Smooth muscle cell of the pulmonary artery (primary cell): ENCODE results near the gene KRTAP1-4. TPM values are rescaled to one million over a fixed set of nuclear protein-coding genes. Genes with fewer than 3 reads are reported as not detected.

Experiments used
- total RNA-seq: library from RNA; depleted of rRNA; stranded (reverse); fragments of >200 nt; gene quantifications from 2 replicates; pipeline ENCODE4 v1.2.3, GENCODE V29; 2014

Gene KRTAP1-4, protein sequence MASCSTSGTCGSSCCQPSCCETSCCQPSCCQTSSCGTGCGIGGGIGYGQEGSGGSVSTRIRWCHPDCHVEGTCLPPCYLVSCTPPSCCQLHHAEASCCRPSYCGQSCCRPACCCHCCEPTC
- total RNA-seq, result not detected in 2 replicates

GRCh38 chr17:41029633-41030245 lies at the start of gene KRTAP1-4:
TSS of gene KRTAP1-4 (minus strand) at chr17:41030195. CDS start at chr17:41030078, 117 bp downstream.

GRCh38 chr17:41065829-41066624 lies 36.0 kb upstream of the KRTAP1-4 start, which contains the start of gene KRTAP2-4:
TSS of gene KRTAP2-4 (minus strand) at chr17:41065879. CDS start at chr17:41065845, 34 bp downstream.

DNA sequence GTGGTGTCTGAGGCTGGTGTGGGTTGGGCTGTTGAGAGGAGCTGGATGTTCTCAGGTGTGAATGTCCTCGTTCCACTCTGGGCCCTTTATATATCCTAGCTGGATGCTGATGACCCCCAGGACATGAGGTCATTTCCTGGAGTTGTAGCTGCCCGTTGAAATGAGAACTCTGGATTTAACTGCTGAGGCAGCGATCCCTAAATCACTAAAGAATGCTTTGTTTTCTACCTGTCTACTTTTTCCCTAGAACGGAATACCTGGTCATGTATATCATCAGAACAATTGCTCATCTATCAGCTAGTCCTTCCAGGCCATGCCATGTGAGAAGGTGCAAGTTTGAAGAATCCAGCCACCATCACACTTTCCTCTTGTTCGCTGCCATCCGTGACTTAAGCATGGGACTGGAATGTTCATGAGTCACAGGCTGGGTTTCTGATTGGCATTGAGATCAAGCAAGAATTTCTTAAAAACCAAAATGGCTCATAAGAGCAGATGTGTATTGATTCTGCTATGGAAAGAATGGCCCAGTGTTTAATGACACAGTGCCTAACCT lies 30.1 kb upstream of the KRTAP1-4 start, which contains the start of gene KRTAP2-3:
Gene KRTAP2-3 (minus strand): TSS at position 63 of the 553 bp plus-strand sequence. CDS start 64 bp downstream, outside the sequence.

GRCh38 chr17:41055130-41055529 lies 25.1 kb upstream of the KRTAP1-4 start, which contains the start of gene KRTAP2-2:
TSS of gene KRTAP2-2 (minus strand) at chr17:41055230. CDS start at chr17:41055211, 19 bp downstream.

DNA sequence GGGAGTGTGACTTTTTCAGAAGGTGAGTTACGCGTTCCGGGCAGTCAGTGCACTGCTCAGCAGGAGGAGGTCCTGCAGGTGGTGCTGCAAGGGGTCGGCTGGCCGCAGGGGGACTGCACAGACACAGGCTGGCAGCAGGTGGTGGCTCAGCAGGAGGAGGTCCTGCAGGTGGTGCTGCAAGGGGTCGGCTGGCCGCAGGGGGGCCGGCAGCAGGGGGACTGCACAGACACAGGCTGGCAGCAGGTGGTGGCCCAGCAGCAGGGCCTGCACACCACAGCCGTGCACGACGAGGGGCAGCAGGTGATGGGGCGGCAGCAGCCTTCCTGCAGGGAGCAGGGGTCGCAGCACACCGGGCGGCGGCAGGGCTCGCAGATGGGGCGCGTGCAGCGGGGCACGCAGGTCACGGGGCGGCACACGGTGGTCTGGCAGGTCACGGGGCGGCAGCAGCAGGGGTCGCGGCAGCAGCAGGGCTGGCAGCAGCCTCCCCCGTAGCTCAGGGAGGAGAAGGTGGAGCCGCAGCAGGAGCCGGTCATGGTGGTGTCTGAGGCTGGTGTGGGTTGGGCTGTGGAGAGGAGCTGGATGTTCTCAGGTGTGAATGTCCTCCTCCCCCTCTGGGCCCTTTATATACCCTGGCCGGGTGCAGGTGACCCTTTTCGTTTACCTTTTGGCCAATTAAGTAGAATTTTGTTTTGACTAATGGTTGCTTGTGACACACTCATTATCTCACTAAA lies 16.9 kb upstream of the KRTAP1-4 start, which contains the start of gene KRTAP2-1:
Gene KRTAP2-1 (minus strand): TSS at position 582 of the 731 bp plus-strand sequence. CDS start 49 bp downstream, at position 533.

DNA sequence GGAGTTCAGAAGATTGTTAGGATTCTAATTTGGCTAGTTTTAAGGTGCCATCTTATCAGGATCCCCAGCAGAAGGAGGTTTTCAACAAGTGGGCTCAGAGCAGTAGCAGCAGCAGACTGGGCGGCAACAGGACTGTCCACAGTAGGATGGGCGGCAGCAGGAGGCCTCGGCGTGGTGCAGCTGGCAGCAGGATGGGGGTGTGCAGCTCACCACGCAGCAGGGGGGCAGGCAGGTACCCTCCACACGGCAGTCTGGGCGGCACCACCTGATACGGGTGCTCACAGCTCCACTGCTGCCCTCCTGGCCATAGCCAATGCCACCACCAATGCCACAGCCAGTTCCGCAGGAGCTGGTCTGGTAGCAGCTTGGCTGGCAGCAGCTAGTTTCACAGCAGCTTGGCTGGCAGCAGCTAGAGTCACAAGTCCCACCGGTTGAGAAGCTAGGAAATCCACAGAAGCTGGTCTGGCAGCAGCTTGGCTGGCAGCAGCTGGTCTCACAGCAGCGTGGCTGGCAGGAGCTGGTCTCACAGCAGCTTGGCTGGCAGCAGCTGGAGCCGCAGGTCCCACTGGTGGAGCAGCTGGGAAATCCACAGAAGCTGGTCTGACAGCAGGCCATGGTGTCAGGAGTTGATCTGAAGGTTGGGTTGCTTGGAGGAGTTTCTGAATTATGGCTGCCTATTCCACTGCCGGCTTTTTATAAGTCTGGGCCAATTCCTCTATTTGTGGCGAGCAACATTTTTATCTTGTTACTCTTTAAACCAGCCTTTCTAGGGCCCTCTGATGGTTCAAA lies 11.0 kb upstream of the KRTAP1-4 start, which contains the start of gene KRTAP1-1:
Gene KRTAP1-1 (minus strand): TSS at position 668 of the 789 bp plus-strand sequence. CDS start 53 bp downstream, at position 615.

GRCh38 chr17:41034346-41034935 lies 4.4 kb upstream of the KRTAP1-4 start, which contains the start of gene KRTAP1-3:
TSS of gene KRTAP1-3 (minus strand) at chr17:41034874. CDS start at chr17:41034821, 53 bp downstream.

DNA sequence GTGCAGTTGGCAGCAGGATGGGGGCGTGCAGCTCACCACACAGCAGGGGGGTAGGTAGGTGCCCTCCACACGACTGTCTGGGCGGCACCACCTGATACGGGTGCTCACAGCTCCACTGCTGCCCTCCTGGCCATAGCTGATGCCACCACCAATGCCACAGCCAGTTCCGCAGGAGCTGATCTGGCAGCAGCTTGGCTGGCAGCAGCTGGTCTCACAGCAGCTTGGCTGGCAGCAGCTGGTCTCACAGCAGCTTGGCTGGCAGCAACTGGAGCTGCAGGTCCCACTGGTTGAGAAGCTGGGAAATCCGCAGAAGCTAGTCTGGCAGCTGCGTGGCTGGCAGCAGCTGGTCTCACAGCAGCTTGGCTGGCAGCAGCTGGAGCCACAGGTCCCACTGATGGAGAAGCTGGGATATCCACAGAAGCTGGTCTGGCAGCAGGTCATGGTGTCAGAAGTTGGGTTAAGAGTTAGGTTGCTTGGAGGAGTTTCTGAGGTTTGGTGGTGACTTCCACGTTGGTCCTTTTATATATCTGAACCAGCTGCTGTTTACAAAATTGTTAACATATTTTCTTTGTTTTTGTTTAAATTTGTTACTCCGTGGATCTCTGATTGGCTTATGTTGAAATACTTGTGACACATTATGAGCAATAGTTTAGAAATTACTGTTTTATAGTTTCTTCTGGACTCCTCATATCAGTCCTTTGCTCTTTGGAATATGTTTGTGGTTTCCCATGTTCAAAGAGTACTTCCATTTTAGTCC lies 3.1 kb downstream of the KRTAP1-4 start, which contains the start of gene KRTAP1-5:
Gene KRTAP1-5 (minus strand): TSS at position 494 of the 757 bp plus-strand sequence. CDS start 53 bp downstream, at position 441.

DNA sequence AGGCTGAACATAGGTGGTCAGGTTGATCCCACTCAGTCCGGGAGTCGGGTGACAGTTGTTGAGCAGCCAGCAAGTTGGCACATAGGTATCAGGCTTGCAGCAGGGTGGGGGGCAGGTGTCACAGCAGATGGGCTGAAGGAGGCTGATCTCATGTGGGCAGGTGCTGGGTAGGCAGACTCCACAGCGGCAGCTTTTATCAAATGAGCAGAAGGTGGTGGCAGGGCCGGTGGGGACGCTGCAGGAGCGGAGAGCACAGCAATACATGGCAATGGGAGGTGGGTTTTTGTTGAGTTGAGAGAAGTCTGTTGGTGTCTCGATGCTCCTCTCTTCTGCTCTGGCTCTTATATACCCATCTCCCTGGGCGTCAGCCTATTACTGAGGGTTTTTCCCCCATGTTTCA lies 21.2 kb downstream of the KRTAP1-4 start, which contains the start of gene KRTAP3-1:
Gene KRTAP3-1 (minus strand): TSS at position 318 of the 400 bp plus-strand sequence. CDS start 54 bp downstream, at position 264.

DNA sequence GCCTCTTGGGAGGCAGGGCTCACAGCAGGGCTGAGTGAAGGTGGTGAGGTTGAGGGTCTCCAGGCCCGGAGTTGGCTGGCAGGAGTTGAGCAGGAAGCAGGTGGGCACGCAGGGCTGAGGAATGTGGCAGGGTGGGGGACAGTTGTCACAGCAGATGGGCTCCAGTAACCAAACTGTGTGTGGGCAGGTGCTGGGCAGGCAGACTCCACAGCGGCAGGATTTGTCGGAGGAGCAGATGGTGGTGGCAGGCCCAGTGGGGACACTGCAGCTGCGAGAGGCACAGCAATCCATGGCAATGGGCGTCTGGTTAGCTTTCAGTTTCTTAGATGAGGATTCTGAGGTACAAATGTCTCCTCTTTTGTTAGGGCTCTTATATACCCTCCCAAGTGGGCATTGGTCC lies 30.4 kb downstream of the KRTAP1-4 start, which contains the start of gene KRTAP3-2:
Gene KRTAP3-2 (minus strand): TSS at position 344 of the 400 bp plus-strand sequence. CDS start 53 bp downstream, at position 291.

DNA sequence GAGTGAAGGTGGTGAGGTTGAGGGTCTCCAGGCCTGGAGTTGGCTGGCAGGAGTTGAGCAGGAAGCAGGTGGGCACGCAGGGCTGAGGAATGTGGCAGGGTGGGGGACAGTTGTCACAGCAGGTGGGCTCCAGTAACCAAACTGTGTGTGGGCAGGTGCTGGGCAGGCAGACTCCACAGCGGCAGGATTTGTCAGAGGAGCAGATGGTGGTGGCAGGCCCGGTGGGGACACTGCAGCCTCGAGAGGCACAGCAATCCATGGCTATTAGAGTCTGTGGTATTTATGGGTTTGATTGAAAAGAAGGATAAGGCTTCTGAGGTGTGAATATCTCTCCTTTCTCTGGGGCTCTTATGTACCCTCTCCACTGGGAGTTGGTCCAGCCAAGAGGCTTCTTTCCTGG lies 36.2 kb downstream of the KRTAP1-4 start, which contains the start of gene KRTAP3-3:
Gene KRTAP3-3 (minus strand): TSS at position 326 of the 400 bp plus-strand sequence. CDS start 67 bp downstream, at position 259.

DNA sequence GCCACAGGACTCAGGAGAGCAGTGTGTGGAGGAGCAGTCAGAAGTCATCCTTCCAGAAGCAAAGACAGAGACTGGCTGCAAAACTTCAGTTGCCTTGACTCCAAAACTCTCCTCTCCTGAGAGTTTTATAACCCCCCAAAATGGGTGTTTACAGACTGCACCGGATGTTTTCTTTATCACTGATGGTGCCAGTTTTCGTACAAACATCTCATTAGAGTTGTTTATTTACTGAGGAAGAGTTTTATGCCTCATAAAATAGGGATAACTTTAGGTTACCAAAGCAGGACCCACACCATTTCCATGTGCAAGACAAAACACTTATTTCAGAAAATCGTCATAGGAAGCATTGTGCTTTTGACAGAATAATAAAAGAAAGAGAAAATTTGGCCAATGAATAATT lies 45.8 kb downstream of the KRTAP1-4 start, which contains the start of gene KRT40:
Gene KRT40 (minus strand): TSS at position 101 of the 400 bp plus-strand sequence. CDS start 53 bp downstream, at position 48.

Other genes starting within 250 kb of the KRTAP1-4 start
- gene KRT27, start 247.6 kb downstream of the KRTAP1-4 start, total RNA-seq, result not detected in 2 replicates
- gene KRT28, start 230.2 kb downstream of the KRTAP1-4 start, total RNA-seq, result not detected in 2 replicates
- gene KRT10, start 207.6 kb downstream of the KRTAP1-4 start, total RNA-seq, result 3.1 and 4.3 TPM in 2 replicates
- gene KRT12, start 163.0 kb downstream of the KRTAP1-4 start, total RNA-seq, result not detected in 2 replicates
- not detected in 2 replicates for gene KRT20, start 145.0 kb downstream of the KRTAP1-4 start, total RNA-seq
- gene KRT23, start 92.5 kb downstream of the KRTAP1-4 start, total RNA-seq, result not detected in 2 replicates
- not detected in 2 replicates for gene KRT39, start 63.2 kb downstream of the KRTAP1-4 start, total RNA-seq
- gene KRT40, start 45.9 kb downstream of the KRTAP1-4 start, total RNA-seq, result not detected in 2 replicates
- gene KRTAP3-3, start 36.0 kb downstream of the KRTAP1-4 start, total RNA-seq, result not detected in 2 replicates
- not detected in 2 replicates for gene KRTAP3-2, start 30.3 kb downstream of the KRTAP1-4 start, total RNA-seq
- gene KRTAP3-1, start 21.1 kb downstream of the KRTAP1-4 start, total RNA-seq, result not detected in 2 replicates
- 0.72 and 1.6 TPM in 2 replicates for gene KRTAP1-5, start 3.0 kb downstream of the KRTAP1-4 start, total RNA-seq
- gene KRTAP1-3, start 4.7 kb upstream of the KRTAP1-4 start, total RNA-seq, result not detected in 2 replicates
- gene KRTAP1-1, start 11.3 kb upstream of the KRTAP1-4 start, total RNA-seq, result not detected in 2 replicates
- gene KRTAP2-1, start 17.1 kb upstream of the KRTAP1-4 start, total RNA-seq, result not detected in 2 replicates
- not detected in 2 replicates for gene KRTAP2-2, start 25.0 kb upstream of the KRTAP1-4 start, total RNA-seq
- 0.56 TPM in 1 of 2 replicates, not detected in the other for gene KRTAP2-3, start 29.9 kb upstream of the KRTAP1-4 start, total RNA-seq
- not detected in 2 replicates for gene KRTAP2-4, start 35.7 kb upstream of the KRTAP1-4 start, total RNA-seq
- not detected in 2 replicates for gene KRTAP4-7, start 54.0 kb upstream of the KRTAP1-4 start, total RNA-seq
- not detected in 2 replicates for gene KRTAP4-8, start 67.9 kb upstream of the KRTAP1-4 start, total RNA-seq
- not detected in 2 replicates for gene KRTAP4-16, start 72.0 kb upstream of the KRTAP1-4 start, total RNA-seq
- gene KRTAP4-9, start 75.2 kb upstream of the KRTAP1-4 start, total RNA-seq, result not detected in 2 replicates
- not detected in 2 replicates for gene KRTAP4-11, start 88.2 kb upstream of the KRTAP1-4 start, total RNA-seq
- not detected in 2 replicates for gene KRTAP4-12, start 94.0 kb upstream of the KRTAP1-4 start, total RNA-seq
- not detected in 2 replicates for gene KRTAP4-6, start 110.3 kb upstream of the KRTAP1-4 start, total RNA-seq
- not detected in 2 replicates for gene KRTAP4-5, start 119.6 kb upstream of the KRTAP1-4 start, total RNA-seq
- not detected in 2 replicates for gene KRTAP4-4, start 130.6 kb upstream of the KRTAP1-4 start, total RNA-seq
- not detected in 2 replicates for gene KRTAP4-3, start 138.0 kb upstream of the KRTAP1-4 start, total RNA-seq
- gene KRTAP4-2, start 148.0 kb upstream of the KRTAP1-4 start, total RNA-seq, result not detected in 2 replicates
- gene KRTAP4-1, start 154.7 kb upstream of the KRTAP1-4 start, total RNA-seq, result not detected in 2 replicates
- gene KRTAP9-1, start 159.7 kb upstream of the KRTAP1-4 start, total RNA-seq, result not detected in 2 replicates
- gene KRTAP9-2, start 196.5 kb upstream of the KRTAP1-4 start, total RNA-seq, result not detected in 2 replicates
- not detected in 2 replicates for gene KRTAP9-3, start 202.3 kb upstream of the KRTAP1-4 start, total RNA-seq
- not detected in 2 replicates for gene KRTAP9-8, start 207.8 kb upstream of the KRTAP1-4 start, total RNA-seq
- gene KRTAP9-4, start 219.5 kb upstream of the KRTAP1-4 start, total RNA-seq, result not detected in 2 replicates
- gene KRTAP9-9, start 225.2 kb upstream of the KRTAP1-4 start, total RNA-seq, result not detected in 2 replicates
- not detected in 2 replicates for gene KRTAP9-6, start 235.2 kb upstream of the KRTAP1-4 start, total RNA-seq
- gene KRTAP9-7, start 245.5 kb upstream of the KRTAP1-4 start, total RNA-seq, result not detected in 2 replicates